Right lobe of liver (tissue), 6 donors: ENCODE measurements around the gene MACO1. TPM values are rescaled to one million over a fixed set of nuclear protein-coding genes. Genes with fewer than 3 reads are reported as not detected.

ENCODE experiments used
- ATAC-seq, 4 donors: fragments of 200-7000 bp; cut with Tn5 transposase; one replicate each; pipeline ENCODE4 v1.9.1; 2020; ENCODE audit warnings: mild to moderate bottlenecking in 4 of 4, moderate library complexity in 4 of 4
- DNase-seq, 3 donors: peaks; one replicate each; pipeline ENCODE4 v3.0.0-alpha.2; 2020
- H3K27ac ChIP-seq, 3 donors: fragments of 200-600 bp; one replicate each; pipeline ENCODE4 v1.8.0; 2022
- H3K27me3 ChIP-seq, 2 donors: fragments of 200-600 bp; one replicate each; pipeline ENCODE4 v1.8.0; 2022
- H3K36me3 ChIP-seq, 4 donors: fragments of 200-600 bp; sonication (generic) in 1 of 4; one replicate each; pipeline versions ENCODE4 v1.5.1 to v1.8.0; 2017 to 2022; ENCODE audit warnings: control low read depth in 1 of 4
- H3K4me1 ChIP-seq, 4 donors: fragments of 200-600 bp; sonication (generic) in 1 of 4; one replicate each; pipeline versions ENCODE4 v1.5.1 to v1.8.0; 2017 to 2022; ENCODE audit warnings: control low read depth in 1 of 4
- H3K4me3 ChIP-seq, 3 donors: fragments of 200-600 bp; one replicate each; pipeline ENCODE4 v1.8.0; 2022
- H3K9me3 ChIP-seq, 4 donors: fragments of 200-600 bp; sonication (generic) in 1 of 4; one replicate each; pipeline versions ENCODE4 v1.5.1 to v1.8.0; 2017 to 2022; ENCODE audit warnings: control low read depth in 1 of 4
- CTCF ChIP-seq, 4 donors: fragments of 200-600 bp in 3 of 4; fragments of 450-650 bp in 1 of 4; IDR thresholded peaks; one replicate each; pipeline versions ENCODE4 v1.5.1 to v1.8.0; 2016 to 2022; ENCODE audit warnings: antibody characterized with exemption in 4 of 4, mild to moderate bottlenecking in 2 of 4
- POLR2A ChIP-seq: fragments of 450-650 bp; IDR thresholded peaks from one replicate; pipeline ENCODE4 v1.6.1; 2017; ENCODE audit warnings: antibody characterized with exemption, mild to moderate bottlenecking
- WGBS: methylation state at CpG from one replicate; pipeline ENCODE4 v1.1.6; 2018; ENCODE audit warnings: low coverage, low lambda C conversion rate; ENCODE audit not compliant: insufficient coverage; ENCODE audit errors: missing lambda C conversion rate; 5-methylcytosine and 5-hydroxymethylcytosine counted together
- intact Hi-C, 2 donors: fragments of 100-400 bp; cut with DNase I; formaldehyde crosslinking; loops; one replicate each; pipeline versions ENCODE4 v1.11.2 to v1.14.1; 2022
- total RNA-seq, 6 experiments: library from RNA; depleted of rRNA in 2 of 6; stranded (reverse); fragments of >200 nt in 2 of 6; fragmentation: NEBNext Ultra II Directional in 3 of 6; extraction: Animal tissue kit (Norgen Biotek cat#: 25700) in 3 of 6; gene quantifications; one replicate each; pipeline versions ENCODE4 v1.1.0 to v1.2.4, GENCODE V29; 2016 to 2023
- donor health status: DM: no; HTN: yes; CAD: no.
- donor health status: DM: no; HTN: no; CAD: no.
- donor health status: DM: no; HTN: no; CAD: no.
- donor health status: DM: no; HTN: yes; CAD: no.
- donor health status: DM: no; HTN: yes; CAD: no.

Gene MACO1
- total RNA-seq, 6 experiments from 2014 or later = 23.2 to 32.9 (median 27.2) TPM

- peaks cover 0 to 8% (median 1%) of the 10 kb centered on the region in 4 donors for H3K4me1 ChIP-seq
- no peak for DNase-seq
- 91% methylated on average over 1 of the region's 1 CpG for WGBS
- TF ChIP-seq POLR2A (no peak), CTCF (IDR thresholded peaks at IDR 0.05) (no peak)
- H3K9me3 ChIP-seq = no peaks in the 10 kb centered on the region
- H3K4me3 ChIP-seq = no peak overlapping the region
- ATAC-seq = peak in 1 of 4 donors; percentile 34
- intact Hi-C loops = no loop called here
- H3K27me3 ChIP-seq = no peaks in the 10 kb centered on the region
- no peak overlapping the region for H3K27ac ChIP-seq
- H3K36me3 ChIP-seq = peaks cover 0 to 39% (median 18%) of the 10 kb centered on the region in 4 donors
Observed at GRCh38 chr1:25500694-25501093, 70.0 kb downstream of the MACO1 start.

- no peak for TF ChIP-seq POLR2A
- peak in 2 of 4 donors; percentile 13 to 14 for TF ChIP-seq CTCF (IDR thresholded peaks at IDR 0.05)
- 56% methylated on average over 6 of the region's 7 CpGs for WGBS
- Histone ChIP-seq H3K27me3 (no peaks in the 10 kb centered on the region), H3K36me3 (peaks cover 0 to 32% (median 14%) of the 10 kb centered on the region in 4 donors), H3K4me3 (no peak overlapping the region), H3K9me3 (no peaks in the 10 kb centered on the region), H3K4me1 (peaks cover 0 to 8% (median 1%) of the 10 kb centered on the region in 4 donors), H3K27ac (no peak overlapping the region)
- peak in 1 of 4 donors; percentile 44 for ATAC-seq
- intact Hi-C loops = no loop called here
- peak in 1 of 3 donors; percentile 36 for DNase-seq
Observed at GRCh38 chr1:25501235-25502058, 70.8 kb downstream of the MACO1 start.

- Histone ChIP-seq H3K4me3 (no peak overlapping the region), H3K9me3 (no peaks in the 10 kb centered on the region), H3K4me1 (peaks cover 0 to 8% (median 1%) of the 10 kb centered on the region in 4 donors), H3K36me3 (peaks cover 0 to 20% (median 8%) of the 10 kb centered on the region in 4 donors), H3K27me3 (no peaks in the 10 kb centered on the region), H3K27ac (no peak overlapping the region)
- DNase-seq (peak in 1 of 3 donors; percentile 23), ATAC-seq (no peak)
- intact Hi-C loops = no loop called here
- no peak for TF ChIP-seq POLR2A
- TF ChIP-seq CTCF (IDR thresholded peaks at IDR 0.05) = no peak
- 64% methylated on average over 3 of the region's 4 CpGs for WGBS
Observed at GRCh38 chr1:25502957-25503356, 72.3 kb downstream of the MACO1 start.

GRCh38 chr1:25503551-25504426 lies 73.1 kb downstream of the MACO1 start:
- 66% methylated on average over 6 of the region's 12 CpGs for whole genome bisulfite sequencing
- H3K4me1 ChIP-seq = peaks cover 0 to 8% (median 1%) of the 10 kb centered on the region in 4 donors
- no peak overlapping the region for H3K4me3 ChIP-seq
- DNase-seq = peak; percentile 71 to 75 (median 74)
- ATAC-seq = peak; percentile 90 to 96 (median 95)
- H3K36me3 ChIP-seq = peaks cover 0 to 12% (median 4%) of the 10 kb centered on the region in 4 donors
- H3K27ac ChIP-seq = no peak overlapping the region
- no peaks in the 10 kb centered on the region for H3K9me3 ChIP-seq
- H3K27me3 ChIP-seq = no peaks in the 10 kb centered on the region
- intact Hi-C loops = no loop called here
- TF ChIP-seq POLR2A (no peak), CTCF (IDR thresholded peaks at IDR 0.05) (peak; percentile 59 to 76 (median 66))
